NCI-H2196 (cell line): ENCODE data around the gene NOD2.

Experiments
- DNase-seq: peaks from one replicate; lab custom pipeline; 2025; ENCODE audit not compliant: unreplicated experiment; lab: John Stamatoyannopoulos, UW

The NOD2 gene

DNA sequence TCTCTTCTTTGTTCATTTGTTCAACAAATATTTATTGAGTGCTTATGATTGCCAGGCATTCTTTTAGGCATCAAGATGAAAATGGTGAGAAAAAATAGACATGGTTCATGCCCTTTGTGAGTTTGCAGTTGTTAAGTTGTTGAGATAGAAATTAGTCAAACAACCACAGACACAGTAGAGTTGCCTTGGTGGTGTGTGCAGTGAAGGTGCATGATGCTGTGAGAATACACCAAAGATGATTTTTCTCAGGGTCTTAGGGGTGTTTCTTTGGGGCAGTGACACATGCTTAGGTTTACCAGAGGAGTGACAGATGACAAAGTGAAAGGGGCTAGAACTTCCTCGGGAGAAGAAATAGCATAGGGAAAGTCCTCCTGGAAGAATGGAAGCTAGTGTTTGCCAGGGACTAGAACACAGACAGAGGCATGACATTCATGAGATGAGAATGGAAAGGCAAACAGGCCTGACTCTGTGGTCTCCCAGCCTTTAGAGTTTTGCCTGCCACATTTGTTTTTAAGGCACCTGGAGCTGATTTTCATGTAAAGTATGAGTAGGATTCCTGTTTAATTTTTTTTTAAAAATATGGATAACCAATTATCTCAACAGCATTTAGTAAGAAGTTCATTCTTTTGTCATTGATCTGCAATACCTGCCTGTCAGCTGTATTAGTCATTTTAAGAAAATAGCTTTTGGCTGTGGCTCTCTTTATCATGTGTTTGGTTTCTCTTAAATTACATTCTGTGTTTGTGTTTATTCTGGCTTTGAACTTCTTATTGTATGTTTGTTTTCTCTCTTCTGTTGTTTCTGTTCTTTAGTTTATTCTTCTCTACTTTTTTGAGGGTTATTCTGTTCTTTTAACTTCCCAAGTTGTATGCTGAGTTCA, 85.1 kb downstream of the NOD2 start:
- no peak for DNase-seq

DNA sequence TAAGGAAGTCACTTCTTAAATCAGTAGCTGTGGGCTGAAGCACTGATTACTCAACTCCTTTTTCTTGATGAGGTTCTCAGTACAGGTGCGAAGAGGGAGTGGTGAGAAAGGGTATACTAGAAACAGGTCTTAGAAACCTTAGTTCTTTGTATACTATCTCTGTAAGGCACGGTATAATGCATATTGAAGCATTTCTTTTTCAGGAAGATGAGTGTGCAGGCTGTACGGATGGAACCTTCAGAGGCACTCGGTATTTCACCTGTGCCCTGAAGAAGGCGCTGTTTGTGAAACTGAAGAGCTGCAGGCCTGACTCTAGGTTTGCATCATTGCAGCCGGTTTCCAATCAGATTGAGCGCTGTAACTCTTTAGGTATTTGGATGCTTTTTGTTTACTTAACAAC, 87.6 kb downstream of the NOD2 start:
- no peak for DNase-seq

GRCh38 chr16:50781518-50781917, 88.1 kb downstream of the NOD2 start:
- DNase-seq, result no peak
